ENCODE results near the gene PRKD1. TPM values are rescaled to one million over a fixed set of nuclear protein-coding genes. Genes with fewer than 3 reads are reported as not detected.
A peak's percentile ranks its signal among the peaks of the same experiment; 100 is the strongest.
"Not testable (repeated sequence)": the region's sequence is repeated elsewhere in the genome, so short reads cannot be mapped to it uniquely, and the experiment has no call there.

PRKD1 gene
- polyA plus RNA-seq, 10 donors, result 20.1 to 29.8 (median 21.5) TPM

DNA sequence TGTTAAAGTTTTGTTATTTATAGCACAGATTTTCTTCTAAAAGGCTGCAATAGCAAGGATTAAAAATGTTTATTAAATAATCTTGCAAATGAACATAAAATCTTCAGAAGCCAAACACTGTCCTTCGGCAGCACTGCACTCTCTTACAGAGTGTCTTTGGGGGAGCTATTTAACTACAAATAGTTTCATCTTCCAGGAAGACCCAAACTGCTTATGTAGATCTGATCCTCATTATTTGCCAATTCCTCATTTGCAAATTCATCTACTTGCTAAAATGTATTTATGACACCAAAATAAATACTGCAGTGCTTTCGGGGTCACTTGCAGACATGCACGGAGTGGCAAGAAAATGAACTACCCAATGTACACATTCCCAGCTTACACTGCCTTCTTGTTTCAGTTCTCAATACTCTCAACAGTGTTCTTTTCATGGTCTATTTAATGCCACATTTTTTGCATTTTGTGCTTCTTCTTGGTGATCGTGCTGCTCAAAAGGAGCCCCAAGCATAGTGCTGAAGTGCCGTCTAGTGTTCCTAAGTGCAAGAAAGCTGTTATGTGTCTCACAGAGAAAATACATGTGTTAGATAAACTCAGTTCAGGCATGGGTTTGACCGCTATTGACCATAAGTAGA is 128.1 kb downstream of the PRKD1 start:
- DNase-seq, result no peak

DNA sequence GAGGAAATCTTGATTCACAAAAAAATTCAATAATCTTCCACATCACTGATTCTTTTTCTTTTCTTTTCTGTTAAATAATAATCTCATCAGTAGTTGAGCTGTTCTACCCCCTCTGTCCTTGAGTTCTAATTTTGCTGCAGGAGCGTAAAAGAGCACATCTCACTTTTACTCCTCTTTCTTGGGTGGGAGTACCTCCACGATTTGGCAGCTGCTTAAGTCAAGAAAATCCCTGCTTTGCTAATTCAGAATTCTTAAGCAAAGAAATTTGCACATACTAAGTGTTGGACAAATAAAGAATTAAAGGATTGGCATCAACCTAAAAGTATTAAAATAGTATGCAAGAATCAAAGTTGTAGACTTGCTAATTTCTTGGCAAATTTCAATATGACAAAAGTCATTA is 128.8 kb downstream of the PRKD1 start:
- DNase-seq, result no peak

DNA sequence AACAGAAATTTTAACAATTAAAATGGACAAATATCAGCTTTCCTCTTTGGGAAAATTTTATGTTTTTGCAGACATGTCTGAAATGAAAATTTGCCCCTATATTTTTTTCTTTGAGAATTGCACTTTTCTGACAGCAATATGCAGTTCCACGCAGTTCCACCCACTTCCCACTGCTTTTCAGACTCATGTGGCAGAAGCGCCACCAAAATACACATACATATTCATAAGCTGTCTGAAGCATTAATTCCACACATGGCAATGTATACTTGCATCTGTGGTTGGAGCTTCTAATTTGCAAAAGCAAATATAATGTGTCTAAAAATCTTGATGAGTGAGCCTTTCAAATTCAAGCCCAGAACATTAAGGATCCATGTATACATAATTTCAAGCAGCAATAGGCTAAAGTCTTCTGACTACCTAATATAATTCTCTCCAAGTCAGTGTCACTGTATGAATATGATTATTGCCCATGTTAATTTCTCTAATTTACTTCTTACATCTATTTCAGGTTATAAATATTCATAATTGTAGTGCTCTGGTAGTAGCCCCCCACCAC is 129.5 kb downstream of the PRKD1 start:
- no peak for DNase-seq

DNA sequence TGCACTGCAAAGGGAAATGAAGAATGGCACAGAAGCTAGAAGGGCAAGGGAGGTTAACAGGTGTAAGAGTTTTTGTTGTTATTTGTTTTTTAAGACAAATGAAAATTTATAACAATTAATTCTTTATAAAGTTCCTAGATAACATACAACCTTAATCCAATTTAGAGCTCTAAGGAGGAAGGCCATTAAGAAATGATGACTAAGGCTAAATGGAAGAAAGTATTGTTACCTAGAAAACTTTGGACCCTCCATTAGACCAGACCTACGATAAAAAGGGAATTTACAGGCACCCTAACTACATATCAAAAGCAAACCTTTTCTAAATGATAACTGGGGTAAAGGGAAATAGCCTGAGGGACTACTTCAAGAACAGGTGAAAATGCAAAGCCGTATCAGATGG is 130.8 kb downstream of the PRKD1 start:
- DNase-seq, result no peak

DNA sequence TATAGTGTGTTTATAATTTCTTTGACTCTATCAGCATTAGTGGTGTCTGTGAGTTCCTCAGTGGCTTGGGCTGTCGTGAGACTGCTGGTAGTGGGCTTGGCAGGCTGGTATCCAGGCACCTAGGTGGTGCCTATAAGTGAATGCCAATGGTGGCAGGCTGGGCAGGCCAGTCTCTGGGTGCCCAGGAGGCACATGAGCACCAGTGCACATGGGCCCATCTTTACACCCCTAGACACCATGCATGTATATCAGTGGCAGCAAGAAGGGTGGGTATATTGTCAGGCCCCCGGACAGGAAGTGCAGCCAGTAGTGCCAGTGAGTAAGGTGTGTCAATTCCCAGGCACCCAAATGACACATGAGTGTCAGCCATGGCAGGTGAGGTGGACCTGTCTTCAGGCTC is 138.2 kb downstream of the PRKD1 start:
- no peak for DNase-seq

DNA sequence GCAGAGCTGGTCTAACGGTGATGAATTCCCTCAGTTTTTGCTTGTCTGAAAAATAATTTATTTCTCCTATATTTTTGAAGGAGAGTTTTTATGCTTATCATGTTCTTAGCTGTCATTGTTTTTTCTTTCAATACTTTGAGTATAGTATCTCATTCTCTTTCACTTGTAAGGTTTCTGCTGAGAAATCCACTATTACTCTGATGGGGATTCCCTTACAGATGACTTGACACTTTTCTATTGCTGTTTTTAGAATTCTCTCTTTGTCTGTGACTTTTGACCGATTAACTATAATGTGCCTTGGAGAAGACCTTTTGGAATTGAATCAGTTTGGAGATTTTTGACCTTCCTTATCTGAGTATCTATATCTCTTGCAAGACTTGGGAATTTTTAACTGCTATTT is 139.6 kb downstream of the PRKD1 start:
- DNase-seq, result no peak

DNA sequence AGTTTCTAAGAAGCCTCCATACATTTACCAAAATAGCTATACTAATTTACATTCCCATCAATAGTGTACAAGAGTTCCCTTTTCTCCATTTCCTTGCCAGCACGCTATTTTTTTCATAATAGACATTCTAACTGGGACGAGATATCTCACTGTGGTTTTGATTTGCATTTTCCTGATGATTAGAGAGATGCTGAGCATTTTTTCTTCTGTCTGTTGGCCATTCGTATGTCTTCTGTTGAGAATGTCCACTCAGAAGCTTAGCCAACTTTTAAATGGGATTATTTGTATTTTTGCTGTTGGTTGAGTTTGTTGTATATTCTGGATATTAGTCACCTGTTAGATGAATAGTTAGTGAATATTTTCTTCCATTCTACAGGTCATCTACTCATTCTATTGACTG is 144.1 kb downstream of the PRKD1 start:
- DNase-seq, result no peak

DNA sequence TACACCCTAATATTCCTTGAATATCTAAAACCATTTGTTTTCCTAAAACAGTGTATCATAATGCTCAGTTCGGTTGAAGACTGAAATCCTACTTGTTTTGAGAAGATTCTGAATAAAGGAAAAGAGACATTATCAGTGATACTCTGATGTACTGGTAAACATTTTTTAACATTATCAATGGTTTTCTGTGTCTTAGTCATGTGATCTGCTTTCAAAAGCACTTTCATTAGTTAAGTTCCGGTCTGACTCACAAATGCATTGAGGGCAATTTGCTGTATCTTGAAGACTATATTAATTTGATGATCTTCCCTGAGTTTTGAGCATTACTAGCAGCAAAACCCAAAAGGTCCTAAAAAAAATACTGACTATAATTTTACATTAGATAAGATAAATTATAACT is 145.6 kb downstream of the PRKD1 start:
- no peak for DNase-seq

DNA sequence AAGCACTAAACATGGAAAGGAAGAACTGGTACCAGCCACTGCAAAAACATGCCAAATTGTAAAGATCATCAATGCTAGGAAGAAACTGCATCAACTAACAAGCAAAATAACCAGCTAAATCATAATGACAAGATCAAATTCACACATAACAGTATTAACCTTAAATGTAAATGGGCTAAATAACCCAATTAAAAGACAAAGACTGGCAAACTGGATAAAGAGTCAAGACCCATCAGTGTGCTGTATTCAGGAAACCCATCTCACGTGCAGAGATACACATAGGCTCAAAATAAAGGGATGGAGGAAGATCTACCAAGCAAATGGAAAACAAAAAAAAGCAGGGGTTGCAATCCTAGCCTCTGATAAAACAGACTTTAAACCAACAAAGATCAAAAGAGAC is 150.5 kb downstream of the PRKD1 start:
- DNase-seq, result not testable (repeated sequence)

DNA sequence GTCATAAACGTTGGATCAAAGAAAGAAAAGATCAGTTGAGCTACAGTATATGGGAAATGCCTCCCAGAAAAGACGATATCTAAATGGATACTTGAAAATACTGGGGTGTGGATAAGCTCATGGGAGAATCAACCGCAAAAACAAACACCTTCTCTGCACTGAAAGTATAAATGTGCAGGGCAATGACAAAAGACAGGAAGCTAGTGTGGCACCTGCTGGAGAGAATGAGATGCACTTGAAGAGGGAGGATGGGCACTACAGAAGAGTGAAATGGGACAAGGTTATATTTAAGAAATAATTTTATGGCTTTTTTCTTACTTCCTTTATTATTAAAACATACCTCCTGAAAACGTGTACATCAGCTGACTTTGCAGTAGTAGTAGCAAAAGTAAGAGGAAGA is 153.7 kb downstream of the PRKD1 start:
- no peak for DNase-seq

DNA sequence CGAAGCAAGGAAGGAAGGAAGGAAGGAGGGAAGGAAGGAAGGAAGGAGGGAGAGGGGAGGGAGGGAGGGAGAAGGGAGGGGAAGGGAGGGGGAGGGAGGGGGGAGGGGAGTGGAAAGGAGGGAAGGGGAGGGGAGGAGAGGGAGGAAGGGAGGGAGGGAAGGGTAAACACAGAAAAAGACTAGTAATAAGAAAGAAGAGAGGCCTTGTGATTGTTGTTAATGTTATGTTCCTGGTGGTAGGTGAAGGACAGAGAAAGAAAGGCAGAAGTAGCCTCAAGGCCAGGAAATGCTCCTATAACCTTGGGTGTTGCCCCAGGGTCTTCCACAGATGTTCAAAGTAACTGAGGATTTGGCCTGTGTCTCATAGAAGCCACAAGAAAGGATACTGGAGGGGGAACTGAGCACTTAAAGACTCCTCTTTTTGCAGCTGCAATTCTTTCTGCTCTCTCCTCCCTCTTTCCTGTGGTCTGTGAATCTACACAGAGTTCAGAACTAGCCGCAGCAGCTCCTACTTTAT is 164.2 kb downstream of the PRKD1 start:
- DNase-seq, result no peak

DNA sequence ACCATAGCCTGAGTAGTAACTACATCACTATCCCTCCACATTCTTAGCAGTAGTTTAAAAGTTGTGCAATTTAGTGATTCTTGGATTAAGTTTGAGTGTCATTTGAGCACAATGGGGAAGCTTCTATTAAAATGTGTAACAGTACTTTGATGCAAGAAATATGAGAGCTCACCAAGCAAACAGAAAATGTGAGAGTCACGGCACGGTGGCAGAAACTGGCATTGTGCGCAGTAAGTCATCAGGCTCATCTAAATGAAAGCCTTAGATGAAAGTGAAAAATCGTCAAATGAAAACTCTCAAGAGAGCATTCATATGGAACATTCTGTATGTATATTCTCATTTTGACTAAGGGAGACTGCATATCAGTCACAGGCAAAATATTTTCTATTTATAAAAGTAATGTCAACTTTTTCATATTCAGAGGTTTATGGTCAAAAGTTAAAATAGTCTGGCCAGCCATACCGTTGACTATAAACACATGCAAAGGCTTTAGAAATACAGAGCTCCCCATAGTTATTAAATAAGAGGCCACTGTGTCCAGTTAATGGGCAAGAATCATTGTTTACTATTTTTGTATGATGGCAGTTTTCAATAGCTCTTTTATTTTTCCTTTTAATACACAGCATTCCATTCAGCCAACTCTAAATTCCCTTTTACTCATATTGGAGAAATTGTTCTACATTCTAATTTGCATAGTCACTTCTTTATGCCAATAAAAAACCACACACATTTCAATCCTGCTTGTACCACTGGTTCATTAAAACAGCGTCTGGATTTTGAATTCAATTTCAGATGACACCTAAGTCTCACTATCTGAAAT is 167.9 kb downstream of the PRKD1 start:
- DNase-seq, result no peak

DNA sequence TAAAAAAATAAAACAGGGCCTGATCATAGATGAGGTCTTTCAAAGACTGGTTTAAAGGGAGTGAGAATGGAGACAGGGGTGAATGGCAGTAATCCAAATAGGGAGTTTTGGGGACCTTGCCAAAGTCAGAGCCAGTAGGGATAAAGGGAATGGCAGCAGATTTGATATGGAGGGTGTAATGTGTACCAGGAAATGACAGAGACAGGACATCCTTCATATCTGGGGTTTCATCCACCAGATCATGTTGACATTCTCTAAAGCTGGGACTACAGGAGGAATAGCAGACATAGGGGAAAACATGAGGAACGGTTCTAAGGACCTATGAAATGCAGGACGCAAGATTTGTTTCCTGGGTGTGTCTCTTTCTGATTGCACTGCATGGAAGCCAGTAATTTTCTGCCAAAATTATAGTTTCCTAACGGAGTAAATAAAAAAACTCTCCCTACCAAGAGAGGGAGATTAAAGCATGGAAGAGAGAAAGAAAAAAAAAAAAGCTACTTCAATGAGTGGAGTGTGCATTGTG is 169.9 kb downstream of the PRKD1 start:
- no peak for DNase-seq

DNA sequence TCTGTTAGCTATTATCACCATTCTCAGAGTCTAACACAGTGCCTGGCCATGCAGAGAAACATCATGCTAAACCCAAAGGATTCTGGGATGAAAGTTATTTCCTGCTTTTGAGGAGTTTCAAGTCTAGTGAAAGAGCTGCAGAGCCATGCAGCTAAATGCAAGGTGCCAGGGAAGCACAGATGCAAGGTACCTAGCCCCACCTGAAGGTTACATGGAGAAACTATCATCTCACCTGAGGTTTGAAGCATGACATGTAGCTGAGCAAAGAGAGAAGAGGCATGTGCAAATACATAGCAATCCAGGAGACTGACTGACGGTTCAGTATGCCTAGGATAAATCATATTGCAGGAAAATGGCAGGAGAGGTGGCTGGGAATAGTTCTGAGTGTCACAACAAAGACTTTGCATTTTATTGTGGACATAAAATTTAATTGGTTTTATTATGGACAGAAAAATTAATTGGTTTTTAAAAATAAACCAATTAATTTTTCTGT is 170.4 kb downstream of the PRKD1 start:
- no peak for DNase-seq

DNA sequence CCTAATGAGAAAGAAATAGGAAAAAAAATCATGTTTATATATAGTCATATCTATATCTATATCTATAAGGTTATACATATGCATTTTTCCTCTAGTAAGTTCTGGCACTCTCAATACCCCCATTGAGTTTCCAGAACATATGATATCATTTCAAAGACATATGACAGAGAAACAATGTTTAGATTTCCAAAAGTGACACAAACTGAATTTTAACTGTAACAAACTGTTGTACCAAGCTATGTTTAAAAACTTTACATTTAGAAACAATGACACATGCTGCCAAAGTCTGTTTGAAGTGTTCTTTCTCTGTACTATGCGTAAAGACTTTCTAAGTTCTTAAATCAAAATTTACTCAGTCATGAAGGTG is 171.6 kb downstream of the PRKD1 start:
- no peak for DNase-seq

DNA sequence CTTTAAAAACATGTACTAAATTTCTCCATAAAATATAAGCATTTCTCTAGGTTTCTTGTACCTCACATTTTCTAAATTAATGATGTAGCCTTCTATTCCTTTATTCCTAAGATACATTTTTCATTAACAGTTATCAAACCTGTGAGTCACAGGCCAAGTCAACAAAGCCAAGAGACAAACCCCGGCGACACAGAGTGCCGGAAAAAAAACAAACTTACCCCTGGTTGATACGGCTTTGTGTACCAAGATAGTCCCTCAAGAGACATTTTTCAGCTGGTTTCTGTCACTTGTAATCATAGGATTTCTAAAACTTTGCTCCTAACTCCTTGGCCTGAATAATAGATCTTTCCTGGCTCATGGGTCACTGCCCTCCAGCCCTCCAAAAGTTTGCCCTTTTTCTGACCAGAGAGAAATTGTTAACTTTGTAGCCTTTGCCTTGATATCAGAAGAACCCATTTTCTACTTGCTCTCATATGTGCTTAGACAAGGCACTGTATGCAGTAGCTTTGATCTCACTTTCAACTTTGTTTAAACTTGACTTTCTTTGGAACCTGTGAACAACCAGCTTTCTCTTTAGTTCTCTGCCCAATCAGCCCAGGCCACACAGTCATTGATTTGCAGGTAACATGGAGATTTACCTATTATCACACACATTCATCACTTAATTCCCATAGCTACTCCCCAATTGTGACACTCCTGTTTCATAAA is 172.2 kb downstream of the PRKD1 start:
- no peak for DNase-seq

DNA sequence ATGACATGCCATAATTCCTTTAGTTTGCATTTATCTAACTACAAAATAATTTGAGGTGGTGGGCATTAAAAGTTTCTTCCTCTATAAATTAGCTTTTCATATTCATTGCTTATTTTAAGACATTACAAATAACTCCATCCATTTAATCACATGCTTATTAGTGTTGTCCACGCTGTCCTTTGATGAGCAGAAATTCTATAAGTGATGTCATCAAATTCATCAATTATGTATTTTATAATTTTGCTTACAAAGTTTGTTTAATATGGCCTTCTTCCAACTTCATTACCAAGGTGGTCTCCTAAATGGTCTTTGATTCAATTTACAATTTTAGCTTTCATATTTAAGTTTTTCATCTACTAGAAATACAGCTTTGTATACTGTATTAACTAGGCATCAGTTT is 173.5 kb downstream of the PRKD1 start:
- DNase-seq, result no peak

DNA sequence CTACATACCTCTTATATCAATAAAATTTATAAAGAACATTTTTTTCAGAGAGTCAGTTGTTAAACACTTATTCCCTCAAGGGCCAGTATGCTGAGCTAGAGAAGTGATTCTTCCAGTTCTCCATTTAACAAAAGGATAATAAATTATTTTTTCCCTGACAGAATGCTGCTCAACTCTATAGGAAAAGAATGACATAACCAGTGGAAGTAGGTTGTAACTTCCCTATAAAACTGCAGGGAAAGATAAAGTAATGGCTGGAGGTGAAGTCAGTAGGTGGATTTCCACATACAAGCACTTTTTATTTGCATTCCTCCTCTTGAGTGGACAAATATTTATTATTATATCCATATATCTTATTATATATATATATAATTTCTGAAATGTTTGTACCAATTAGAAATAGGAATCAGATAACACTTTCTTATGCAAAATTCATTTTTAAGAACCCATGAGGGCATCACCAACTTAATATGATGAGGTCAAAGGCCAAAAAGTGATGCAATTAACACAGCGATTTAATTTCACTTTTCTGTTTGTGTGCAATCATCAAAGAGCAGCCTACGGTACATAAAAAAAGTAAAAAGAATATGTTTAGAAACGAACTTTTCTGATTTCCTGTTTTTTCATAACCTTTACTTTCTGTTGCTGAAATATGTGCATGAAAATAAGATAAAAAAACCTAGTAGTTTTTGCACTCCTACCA is 175.3 kb downstream of the PRKD1 start:
- no peak for DNase-seq

DNA sequence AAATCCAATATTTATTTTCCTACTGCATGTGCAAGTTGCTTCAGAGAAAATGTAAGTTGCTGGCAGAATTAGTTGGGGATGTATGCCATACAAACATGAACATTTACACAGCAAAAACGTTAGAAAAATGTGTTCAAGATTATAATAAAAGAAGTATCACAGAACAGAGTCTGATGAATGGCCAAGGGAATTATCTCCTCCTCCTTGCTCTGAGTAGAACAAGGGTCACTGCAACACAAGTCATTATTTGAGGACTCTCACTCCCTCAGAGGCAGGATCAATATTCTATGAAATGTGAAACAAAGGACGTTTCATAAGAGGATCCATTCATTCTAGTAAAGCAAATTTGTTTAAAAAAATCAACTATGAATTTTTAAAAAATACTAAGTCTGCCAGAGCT is 177.8 kb downstream of the PRKD1 start:
- DNase-seq, result no peak

DNA sequence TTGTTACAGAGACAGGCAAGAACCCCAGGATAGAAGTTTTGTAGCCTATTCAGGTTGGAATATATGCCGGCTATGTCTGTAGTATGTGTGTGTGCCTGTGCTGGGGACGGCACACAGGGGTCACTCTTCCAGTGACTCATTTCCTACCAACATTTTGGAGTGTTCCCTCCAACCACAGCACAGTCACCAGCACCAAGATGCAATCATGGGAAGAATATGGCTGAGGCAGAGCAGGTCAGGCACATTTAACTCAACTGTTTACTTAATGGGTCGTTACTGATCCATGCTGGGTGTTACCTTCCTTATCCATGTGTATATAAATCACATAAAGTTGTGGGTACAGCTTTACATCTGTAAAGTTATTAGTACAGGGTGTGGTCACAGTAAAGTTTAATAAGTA is 178.3 kb downstream of the PRKD1 start:
- peak in 1 of 3 donors; percentile 33 for DNase-seq

DNA sequence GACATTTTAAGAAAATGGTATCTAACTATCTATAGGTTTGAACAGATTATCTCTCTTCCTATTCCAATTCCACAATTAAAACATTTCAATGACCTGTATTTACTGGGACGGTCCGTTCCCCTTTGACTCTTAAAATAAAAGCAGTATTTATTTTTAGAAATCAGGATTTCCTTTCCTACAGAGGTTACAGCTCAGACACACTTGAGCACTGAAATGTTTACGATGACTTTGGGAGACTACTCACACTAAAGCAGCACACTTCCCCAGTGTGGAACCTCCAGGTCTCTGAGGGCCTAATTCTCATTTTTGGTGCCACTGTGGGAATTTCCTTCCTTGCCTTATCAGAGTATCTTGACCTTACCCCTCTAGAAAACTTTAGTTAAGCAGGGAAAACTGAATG is 181.8 kb downstream of the PRKD1 start:
- no peak for DNase-seq

DNA sequence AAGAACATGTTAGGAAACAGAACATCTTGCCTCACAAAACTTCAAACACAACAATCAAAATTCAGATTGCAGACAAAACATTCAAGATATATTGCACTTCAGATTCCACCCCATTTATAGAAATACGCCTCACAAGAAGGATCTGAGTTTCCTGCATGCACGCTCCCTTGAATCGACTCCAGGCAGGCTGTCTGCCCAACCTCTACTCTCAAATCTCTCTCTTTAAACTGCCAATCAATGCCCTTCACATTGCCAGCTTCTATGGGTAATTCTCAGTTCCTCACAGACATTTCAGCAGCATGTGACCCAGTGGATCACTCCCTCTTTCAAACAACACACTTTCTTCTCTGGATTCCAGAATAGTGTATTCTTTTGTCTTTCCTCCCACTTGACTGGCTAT is 184.1 kb downstream of the PRKD1 start:
- no peak for DNase-seq

Measured in muscle of back (tissue), 11 donors.